ENCODE data around the gene BATF.

- TF ChIP-seq CTCF (IDR thresholded peaks at IDR 0.05; ENCODE audit: insufficient read depth, low read length) (no peak), POLR2AphosphoS5 (IDR thresholded peaks at IDR 0.05; ENCODE audit: low read depth) (no peak), REST (IDR thresholded peaks at IDR 0.05; ENCODE audit: insufficient replicate concordance, low read depth) (no peak), GABPA (IDR thresholded peaks at IDR 0.05; ENCODE audit: low read depth) (no peak), SPI1 (IDR thresholded peaks at IDR 0.05; ENCODE audit: borderline replicate concordance, low read depth) (no peak)
These were observed 18.2 kb downstream of the BATF start for GRCh38 chr14:75540479-75540851.

Measured in HL-60 (cell line).